MCF 10A (cell line): ENCODE data around the gene HSPA6. TPM values are rescaled to one million over a fixed set of nuclear protein-coding genes. Genes with fewer than 3 reads are reported as not detected.

Source experiments
- BruUV-seq: library from RNA; stranded (reverse); fragments of 400-500 nt; replicated peaks from 2 replicates; lab custom pipeline; 2021; lab: Mats Ljungman, UMichigan
- CTCF ChIA-PET: fragments of 300-600 bp; sonication (Branson Sonifier 250); formaldehyde crosslinking; extraction: SDS; loops from one replicate; lab custom pipeline; 2021; ENCODE audit warnings: antibody characterized with exemption, inconsistent platforms; lab: Yijun Ruan, JAX
- POLR2A ChIA-PET: fragments of 300-600, 350-650 bp; sonication (Branson Sonifier 250); formaldehyde crosslinking; extraction: SDS; loops from one replicate; lab custom pipeline; 2020; ENCODE audit warnings: antibody characterized with exemption, inconsistent platforms; lab: Yijun Ruan, JAX
- DNase-seq: peaks from one replicate; pipeline ENCODE4 v3.0.0-alpha.2; 2018; ENCODE audit not compliant: unreplicated experiment
- H3K27ac Mint-ChIP-seq: one replicate; pipeline ENCODE4 v1.8.0; 2022; ENCODE audit warnings: mild to moderate bottlenecking, low read depth, mixed read lengths; ENCODE audit not compliant: unreplicated experiment
- H3K27me3 Mint-ChIP-seq: one replicate; pipeline ENCODE4 v1.8.0; 2022; ENCODE audit warnings: mixed read lengths; ENCODE audit not compliant: insufficient read depth, unreplicated experiment
- H3K36me3 Mint-ChIP-seq: one replicate; pipeline ENCODE4 v1.8.0; 2022; ENCODE audit warnings: mild to moderate bottlenecking, moderate library complexity, mixed read lengths; ENCODE audit not compliant: insufficient read depth, unreplicated experiment
- H3K4me1 Mint-ChIP-seq: one replicate; pipeline ENCODE4 v1.8.0; 2022; ENCODE audit warnings: mixed read lengths; ENCODE audit not compliant: insufficient read depth, unreplicated experiment
- H3K4me3 Mint-ChIP-seq: one replicate; pipeline ENCODE4 v1.8.0; 2022; ENCODE audit warnings: mild to moderate bottlenecking, moderate library complexity, mixed read lengths; ENCODE audit not compliant: unreplicated experiment
- H3K9me3 Mint-ChIP-seq: one replicate; pipeline ENCODE4 v1.8.0; 2022; ENCODE audit warnings: mixed read lengths; ENCODE audit not compliant: unreplicated experiment
- CTCF ChIP-seq: fragments of 200-600 bp; IDR thresholded peaks from one replicate; pipeline ENCODE4 v1.8.0; 2022; ENCODE audit warnings: antibody characterized with exemption, mild to moderate bottlenecking; ENCODE audit not compliant: unreplicated experiment
- intact Hi-C: fragments of 100-400 bp; cut with micrococcal nuclease; formaldehyde crosslinking; loops from 2 replicates; pipeline ENCODE4 v1.14.1; 2022
- total RNA-seq: library from RNA; stranded (reverse); gene quantifications from 2 replicates; pipeline ENCODE4 v1.2.3, GENCODE V29; 2022

HSPA6 gene
- total RNA-seq, 1 experiment from 2014 or later = 0.28 TPM

- no peaks in the 10 kb centered on the region for H3K36me3 Mint-ChIP-seq
- no peaks in the 10 kb centered on the region for H3K9me3 Mint-ChIP-seq
- H3K4me3 Mint-ChIP-seq = no peak overlapping the region
- no peaks in the 10 kb centered on the region for H3K4me1 Mint-ChIP-seq
- no TSS peak for BruUV-seq
- TF ChIP-seq CTCF = no peak
- no peak for DNase-seq
- POLR2A ChIA-PET = interaction anchor here (0.6 to 1.6 kb wide), 2 partner anchors 10 to 26 kb away, joined by 3 to 5 read pairs; no protein-coding TSS in a partner anchor
- intact Hi-C loops = no loop called here
- H3K27ac Mint-ChIP-seq = no peak overlapping the region
- no peaks in the 10 kb centered on the region for H3K27me3 Mint-ChIP-seq
- CTCF ChIA-PET = interaction anchor here (1.5 to 2.9 kb wide), 3 partner anchors 14 to 23 kb away, joined by 4 to 9 read pairs (median 8); no protein-coding TSS in a partner anchor
These were observed 18.7 kb upstream of the HSPA6 start for GRCh38 chr1:161505686-161506085.

DNA sequence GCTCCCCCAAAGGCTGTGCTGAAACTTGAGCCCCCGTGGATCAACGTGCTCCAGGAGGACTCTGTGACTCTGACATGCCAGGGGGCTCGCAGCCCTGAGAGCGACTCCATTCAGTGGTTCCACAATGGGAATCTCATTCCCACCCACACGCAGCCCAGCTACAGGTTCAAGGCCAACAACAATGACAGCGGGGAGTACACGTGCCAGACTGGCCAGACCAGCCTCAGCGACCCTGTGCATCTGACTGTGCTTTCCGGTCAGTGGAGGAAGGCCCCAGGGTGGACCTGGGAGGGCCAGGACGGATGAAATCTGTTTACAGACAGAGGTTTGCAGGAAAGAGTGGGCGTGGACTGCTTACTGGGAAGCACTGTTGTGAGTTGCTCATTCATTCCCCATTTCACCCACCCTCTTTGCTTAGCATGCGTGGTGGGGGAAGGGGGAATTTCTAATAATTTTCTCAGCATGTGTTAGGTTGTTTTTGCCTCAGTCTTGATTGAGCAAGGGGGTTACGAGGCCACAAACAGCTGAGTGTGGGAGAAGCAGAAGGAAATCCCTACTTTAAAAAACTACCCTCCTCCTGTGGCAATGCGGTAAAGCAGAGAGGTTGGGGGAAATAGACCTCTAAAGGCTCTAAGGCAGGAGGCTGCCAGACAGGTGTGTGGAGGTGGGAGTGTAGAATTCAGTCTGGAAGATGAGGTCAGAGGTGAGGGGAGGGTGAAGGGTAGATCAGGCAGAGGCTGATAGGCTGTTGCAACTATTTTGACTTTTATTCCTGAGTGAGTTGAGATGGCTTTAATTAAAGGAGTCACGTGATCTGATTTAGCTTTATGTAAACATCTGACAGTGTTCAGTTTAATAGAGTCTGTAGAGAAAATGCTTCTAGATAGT is 17.8 kb upstream of the HSPA6 start:
- BruUV-seq = no TSS peak
- Mint-ChIP-seq H3K4me3 (no peak overlapping the region), H3K27me3 (no peaks in the 10 kb centered on the region), H3K27ac (no peak overlapping the region), H3K9me3 (no peaks in the 10 kb centered on the region), H3K36me3 (no peaks in the 10 kb centered on the region), H3K4me1 (no peaks in the 10 kb centered on the region)
- ChIA-PET CTCF (interaction anchor here (0.7 to 3.0 kb wide), 5 partner anchors 15 to 1191 kb away, joined by 3 to 21 read pairs (median 8); no protein-coding TSS in a partner anchor), POLR2A (interaction anchor here (0.8 to 1.6 kb wide), 2 partner anchors 11 to 233 kb away, joined by 3 to 5 read pairs; no protein-coding TSS in a partner anchor)
- no peak for TF ChIP-seq CTCF
- peak; percentile 56 for DNase-seq
- intact Hi-C loops = no loop called here

DNA sequence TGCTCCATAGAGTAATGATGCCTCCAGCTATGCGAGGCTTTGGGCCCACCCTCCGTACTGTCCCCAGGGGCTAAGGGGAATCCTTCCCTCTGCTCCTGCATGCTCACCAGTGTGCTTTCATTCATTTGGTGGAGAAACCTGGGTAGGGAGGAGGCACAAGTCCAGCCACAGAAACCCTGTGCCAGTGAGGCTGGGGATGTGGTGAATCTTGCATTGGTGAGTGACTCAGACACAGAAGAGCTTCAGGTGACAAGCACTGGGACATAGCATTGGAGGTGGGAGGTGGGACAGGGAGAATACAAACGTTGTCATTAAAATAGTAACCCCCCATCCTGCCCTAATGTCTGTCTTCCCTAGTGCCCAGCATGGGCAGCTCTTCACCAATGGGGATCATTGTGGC is 13.9 kb upstream of the HSPA6 start:
- no peaks in the 10 kb centered on the region for H3K9me3 Mint-ChIP-seq
- no peak overlapping the region for H3K27ac Mint-ChIP-seq
- ChIA-PET POLR2A (interaction anchor here (0.6 kb wide), 1 partner anchor 29 kb away, joined by 4 read pairs; no protein-coding TSS in a partner anchor), CTCF (interaction anchor here (0.7 to 1.2 kb wide), 3 partner anchors 13 to 22 kb away, joined by 3 to 6 read pairs (median 3); no protein-coding TSS in a partner anchor)
- H3K27me3 Mint-ChIP-seq = no peaks in the 10 kb centered on the region
- intact Hi-C loops = no loop called here
- H3K36me3 Mint-ChIP-seq = no peaks in the 10 kb centered on the region
- no peak overlapping the region for H3K4me3 Mint-ChIP-seq
- no TSS peak for BruUV-seq
- DNase-seq = no peak
- TF ChIP-seq CTCF = no peak
- H3K4me1 Mint-ChIP-seq = peaks cover 10% of the 10 kb centered on the region
